ENCODE data around the gene GDPD1.
"Not testable (repeated sequence)": the region's sequence is repeated elsewhere in the genome, so short reads cannot be mapped to it uniquely, and the experiment has no call there.

The GDPD1 gene

GRCh38 chr17:59175076-59175475 lies 45.2 kb upstream of the GDPD1 start:
- Histone ChIP-seq H3K27me3 (replicated peaks; ENCODE audit: insufficient read depth, low read length) (no peaks in the 10 kb centered on the region), H4K20me1 (ENCODE audit: insufficient read depth, low read length) (no peaks in the 10 kb centered on the region), H3K4me3 (ENCODE audit: low read length) (no peak overlapping the region), H3K79me2 (ENCODE audit: low read length) (peaks cover 11% of the 10 kb centered on the region), H3F3A (ENCODE audit: insufficient read depth, low read length) (no peaks in the 10 kb centered on the region), H3K4me2 (ENCODE audit: low read depth, low read length) (no peak overlapping the region), H3K9ac (ENCODE audit: low read length) (no peak overlapping the region), H3K36me3 (replicated peaks; ENCODE audit: insufficient read depth, low read length) (no peaks in the 10 kb centered on the region), H3K9me3 (replicated peaks; ENCODE audit: insufficient read depth, low read length) (no peaks in the 10 kb centered on the region), H2AFZ (ENCODE audit: low read length) (no peak overlapping the region), H3K4me1 (ENCODE audit: low read length) (no peaks in the 10 kb centered on the region), H3K27ac (ENCODE audit: low read length) (no peak overlapping the region), H3K9me2 (replicated peaks; ENCODE audit: insufficient read depth, low read length) (no peaks in the 10 kb centered on the region)
- TF ChIP-seq CTCF (IDR thresholded peaks at IDR 0.05; ENCODE audit: low read length) (no peak), EZH2 (optimal IDR thresholded peaks at IDR 0.05; ENCODE audit: low read depth, low read length) (no peak), EZH2phosphoT487 (IDR thresholded peaks at IDR 0.05; ENCODE audit: low read length) (no peak)
- DNase-seq, result no peak

- no peaks in the 10 kb centered on the region for H3F3A ChIP-seq (ENCODE audit: insufficient read depth, low read length)
- TF ChIP-seq CTCF (IDR thresholded peaks at IDR 0.05; ENCODE audit: low read length) (no peak), EZH2phosphoT487 (IDR thresholded peaks at IDR 0.05; ENCODE audit: low read length) (no peak), EZH2 (optimal IDR thresholded peaks at IDR 0.05; ENCODE audit: low read depth, low read length) (no peak)
- H3K9me2 ChIP-seq (replicated peaks; ENCODE audit: insufficient read depth, low read length), result no peaks in the 10 kb centered on the region
- H3K4me1 ChIP-seq (ENCODE audit: low read length), result no peaks in the 10 kb centered on the region
- no peak for DNase-seq
- no peak overlapping the region for H2AFZ ChIP-seq (ENCODE audit: low read length)
- H3K9me3 ChIP-seq (replicated peaks; ENCODE audit: insufficient read depth, low read length), result no peaks in the 10 kb centered on the region
- H3K79me2 ChIP-seq (ENCODE audit: low read length), result peaks cover 11% of the 10 kb centered on the region
- H3K4me2 ChIP-seq (ENCODE audit: low read depth, low read length), result no peak overlapping the region
- no peaks in the 10 kb centered on the region for H3K36me3 ChIP-seq (replicated peaks; ENCODE audit: insufficient read depth, low read length)
- H3K9ac ChIP-seq (ENCODE audit: low read length), result no peak overlapping the region
- no peak overlapping the region for H3K27ac ChIP-seq (ENCODE audit: low read length)
- H4K20me1 ChIP-seq (ENCODE audit: insufficient read depth, low read length), result no peaks in the 10 kb centered on the region
- no peak overlapping the region for H3K4me3 ChIP-seq (ENCODE audit: low read length)
- no peaks in the 10 kb centered on the region for H3K27me3 ChIP-seq (replicated peaks; ENCODE audit: insufficient read depth, low read length)
These were observed 41.9 kb upstream of the GDPD1 start for GRCh38 chr17:59178266-59178985.

DNA sequence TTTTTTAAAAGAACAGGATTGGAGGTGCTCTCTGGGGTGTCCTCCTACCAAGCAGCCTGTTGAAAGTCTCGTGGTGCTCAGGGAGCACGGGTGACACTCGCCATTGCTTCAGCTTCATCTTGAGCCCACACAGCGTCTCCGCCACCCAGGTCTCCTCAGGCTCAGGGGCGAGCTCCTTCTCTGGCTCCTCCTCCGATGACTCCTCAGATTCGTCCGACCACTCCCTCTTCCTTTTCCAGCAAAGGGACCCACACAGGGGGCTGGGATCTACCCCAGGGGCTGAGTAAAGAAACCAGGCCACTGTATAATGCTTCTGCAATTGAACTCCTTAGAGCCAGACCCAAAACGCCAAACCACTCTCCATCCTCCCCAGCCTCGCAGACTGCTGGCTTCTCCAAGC lies 40.7 kb upstream of the GDPD1 start:
- H3K9me2 ChIP-seq (replicated peaks; ENCODE audit: insufficient read depth, low read length), result not testable (repeated sequence)

DNA sequence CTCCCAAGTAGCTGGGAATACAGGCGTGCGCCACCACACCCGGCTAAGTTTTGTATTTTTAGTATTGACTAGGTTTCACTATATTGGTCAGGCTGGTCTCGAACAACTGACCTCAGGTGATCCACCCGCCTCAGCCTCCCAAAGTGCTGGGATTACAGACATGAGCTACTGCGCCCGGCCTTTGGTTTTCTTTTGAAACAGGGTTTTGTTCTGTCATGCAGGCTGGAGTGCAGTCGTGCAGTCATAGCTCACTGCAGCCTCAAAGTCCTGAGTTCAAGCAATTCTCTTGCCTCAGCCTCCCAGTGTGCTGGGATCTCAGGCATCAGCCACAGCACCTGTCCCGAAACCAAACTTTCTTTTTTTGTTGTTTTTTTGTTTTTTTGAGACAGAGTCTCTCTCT lies 39.7 kb upstream of the GDPD1 start:
- no peak for DNase-seq
- H3K36me3 ChIP-seq (replicated peaks; ENCODE audit: insufficient read depth, low read length), result no peaks in the 10 kb centered on the region; the same call in 1 of the 2 replicates
- H3F3A ChIP-seq (ENCODE audit: insufficient read depth, low read length), result no peaks in the 10 kb centered on the region
- H3K27me3 ChIP-seq (replicated peaks; ENCODE audit: insufficient read depth, low read length), result no peaks in the 10 kb centered on the region
- no peak overlapping the region for H3K4me2 ChIP-seq (ENCODE audit: low read depth, low read length)
- H3K9me3 ChIP-seq (replicated peaks; ENCODE audit: insufficient read depth, low read length), result no peaks in the 10 kb centered on the region
- no peaks in the 10 kb centered on the region for H3K9me2 ChIP-seq (replicated peaks; ENCODE audit: insufficient read depth, low read length)
- H4K20me1 ChIP-seq (ENCODE audit: insufficient read depth, low read length), result no peaks in the 10 kb centered on the region
- no peak overlapping the region for H3K9ac ChIP-seq (ENCODE audit: low read length)
- no peak overlapping the region for H2AFZ ChIP-seq (ENCODE audit: low read length)
- no peaks in the 10 kb centered on the region for H3K4me1 ChIP-seq (ENCODE audit: low read length)
- no peak overlapping the region for H3K27ac ChIP-seq (ENCODE audit: low read length)
- no peak overlapping the region for H3K4me3 ChIP-seq (ENCODE audit: low read length)
- H3K79me2 ChIP-seq (ENCODE audit: low read length), result peaks cover 11% of the 10 kb centered on the region
- TF ChIP-seq CTCF (IDR thresholded peaks at IDR 0.05; ENCODE audit: low read length) (no peak), EZH2phosphoT487 (IDR thresholded peaks at IDR 0.05; ENCODE audit: low read length) (no peak), EZH2 (optimal IDR thresholded peaks at IDR 0.05; ENCODE audit: low read depth, low read length) (no peak)

More for the DNA sequence above, 40.7 kb upstream of the GDPD1 start:
- not testable (repeated sequence) for H3F3A ChIP-seq (ENCODE audit: insufficient read depth, low read length); H3K9me3 ChIP-seq (replicated peaks; ENCODE audit: insufficient read depth, low read length); H2AFZ ChIP-seq (ENCODE audit: low read length); H4K20me1 ChIP-seq (ENCODE audit: insufficient read depth, low read length); H3K9ac ChIP-seq (ENCODE audit: low read length); DNase-seq; H3K4me3 ChIP-seq (ENCODE audit: low read length); H3K27ac ChIP-seq (ENCODE audit: low read length); H3K4me1 ChIP-seq (ENCODE audit: low read length); H3K36me3 ChIP-seq (replicated peaks; ENCODE audit: insufficient read depth, low read length); H3K4me2 ChIP-seq (ENCODE audit: low read depth, low read length); H3K27me3 ChIP-seq (replicated peaks; ENCODE audit: insufficient read depth, low read length)
- H3K79me2 ChIP-seq (ENCODE audit: low read length), result peaks cover 11% of the 10 kb centered on the region

Data from MM.1S (cell line).